Measurements from ENCODE around the gene NAALADL2. TPM values are rescaled to one million over a fixed set of nuclear protein-coding genes. Genes with fewer than 3 reads are reported as not detected.

Gene NAALADL2
- total and polyA plus RNA-seq, 2 donors (not counting 1 experiment from before 2014, with no cell fraction given): 8.8 to 11.6 TPM

DNA sequence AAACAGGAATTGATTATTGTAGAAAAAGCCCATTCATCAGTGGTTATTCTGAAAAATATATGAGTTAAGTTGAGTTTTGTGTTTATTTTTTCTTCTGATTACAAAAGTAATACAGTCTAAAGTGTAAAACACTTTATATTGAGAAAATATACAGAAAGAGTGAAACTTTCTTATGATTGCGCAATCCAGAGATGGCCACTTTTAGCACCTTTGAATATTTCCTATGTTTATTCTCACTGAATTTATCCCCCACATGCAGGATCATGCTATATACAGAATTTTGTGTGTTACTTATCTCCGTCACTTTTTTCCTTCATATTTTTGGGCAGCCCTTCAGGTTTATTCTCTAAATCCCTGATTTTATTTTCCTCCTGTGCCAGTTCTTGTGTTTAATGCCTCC, 285.2 kb downstream of the NAALADL2 start:
- Histone ChIP-seq H3K9ac (ENCODE audit: insufficient read depth, low read length) (no peak overlapping the region), H3K27me3 (ENCODE audit: control insufficient read depth, insufficient read depth, low read length) (no peaks in the 10 kb centered on the region), H3K4me2 (ENCODE audit: extremely low read depth, insufficient read depth, low read length) (no peak overlapping the region), H3K27ac (ENCODE audit: insufficient read depth, low read length) (no peak overlapping the region), H4K20me1 (ENCODE audit: control insufficient read depth, extremely low read depth, insufficient read depth, low read length) (no peaks in the 10 kb centered on the region), H3K9me3 (ENCODE audit: control insufficient read depth, insufficient read depth, low read depth, low read length) (no peaks in the 10 kb centered on the region), H3K36me3 (ENCODE audit: control insufficient read depth, insufficient read depth, low read length) (no peaks in the 10 kb centered on the region), H3K4me3 (replicated peaks in 1 of 4; ENCODE audit: control extremely low read depth in 1 of 4, insufficient read depth in 1 of 4, low read depth in 3 of 4, low read length in 4 of 4) (no peak overlapping the region), H2AFZ (ENCODE audit: low read length) (no peak overlapping the region), H3K79me2 (ENCODE audit: control insufficient read depth, insufficient read depth, low read length) (no peaks in the 10 kb centered on the region), H3K4me1 (ENCODE audit: control insufficient read depth, extremely low read depth, insufficient read depth, low read length) (no peaks in the 10 kb centered on the region)
- TF ChIP-seq, protein P1, sequence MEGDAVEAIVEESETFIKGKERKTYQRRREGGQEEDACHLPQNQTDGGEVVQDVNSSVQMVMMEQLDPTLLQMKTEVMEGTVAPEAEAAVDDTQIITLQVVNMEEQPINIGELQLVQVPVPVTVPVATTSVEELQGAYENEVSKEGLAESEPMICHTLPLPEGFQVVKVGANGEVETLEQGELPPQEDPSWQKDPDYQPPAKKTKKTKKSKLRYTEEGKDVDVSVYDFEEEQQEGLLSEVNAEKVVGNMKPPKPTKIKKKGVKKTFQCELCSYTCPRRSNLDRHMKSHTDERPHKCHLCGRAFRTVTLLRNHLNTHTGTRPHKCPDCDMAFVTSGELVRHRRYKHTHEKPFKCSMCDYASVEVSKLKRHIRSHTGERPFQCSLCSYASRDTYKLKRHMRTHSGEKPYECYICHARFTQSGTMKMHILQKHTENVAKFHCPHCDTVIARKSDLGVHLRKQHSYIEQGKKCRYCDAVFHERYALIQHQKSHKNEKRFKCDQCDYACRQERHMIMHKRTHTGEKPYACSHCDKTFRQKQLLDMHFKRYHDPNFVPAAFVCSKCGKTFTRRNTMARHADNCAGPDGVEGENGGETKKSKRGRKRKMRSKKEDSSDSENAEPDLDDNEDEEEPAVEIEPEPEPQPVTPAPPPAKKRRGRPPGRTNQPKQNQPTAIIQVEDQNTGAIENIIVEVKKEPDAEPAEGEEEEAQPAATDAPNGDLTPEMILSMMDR (conservative IDR thresholded peaks at IDR 0.05 in 1 of 2, IDR thresholded peaks at IDR 0.05 in 1 of 2; ENCODE audit: low read depth in 1 of 2, low read length in 2 of 2): no peak
- TF ChIP-seq EZH2 (IDR thresholded peaks at IDR 0.05; ENCODE audit: low read length, missing control alignments): no peak
- DNase-seq (ENCODE audit: low read depth in 2 of 2): no peak

DNA sequence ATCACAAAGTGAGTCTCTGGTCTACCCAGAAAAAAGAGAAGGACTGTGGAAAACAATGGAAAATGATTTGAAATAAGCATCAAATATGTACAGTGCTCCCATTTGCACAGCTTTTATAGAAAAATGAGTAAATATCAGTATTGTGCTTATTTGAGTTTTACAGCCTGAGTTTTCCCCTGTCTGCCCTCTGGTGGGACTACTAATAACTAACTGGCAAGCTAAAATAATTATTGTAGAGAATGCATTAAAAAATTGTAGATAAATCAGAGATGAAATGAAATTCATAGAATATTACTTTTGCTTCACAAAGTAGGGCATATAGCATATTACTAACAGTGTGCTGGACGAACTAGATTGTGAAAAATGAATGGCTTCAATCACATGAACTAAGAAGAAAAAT, 287.1 kb downstream of the NAALADL2 start:
- no peak overlapping the region for H3K9ac ChIP-seq (ENCODE audit: insufficient read depth, low read length)
- no peak overlapping the region for H3K4me2 ChIP-seq (ENCODE audit: extremely low read depth, insufficient read depth, low read length)
- no peak for TF ChIP-seq EZH2 (IDR thresholded peaks at IDR 0.05; ENCODE audit: low read length, missing control alignments)
- TF ChIP-seq, protein P1 (conservative IDR thresholded peaks at IDR 0.05 in 1 of 2, IDR thresholded peaks at IDR 0.05 in 1 of 2; ENCODE audit: low read depth in 1 of 2, low read length in 2 of 2): peak; percentile 43 to 54
- H2AFZ ChIP-seq (ENCODE audit: low read length): no peak overlapping the region
- no peak overlapping the region for H3K4me3 ChIP-seq (replicated peaks in 1 of 4; ENCODE audit: control extremely low read depth in 1 of 4, insufficient read depth in 1 of 4, low read depth in 3 of 4, low read length in 4 of 4)
- H3K36me3 ChIP-seq (ENCODE audit: control insufficient read depth, insufficient read depth, low read length): no peaks in the 10 kb centered on the region
- DNase-seq (ENCODE audit: low read depth in 2 of 2): peak; percentile 13 to 69
- H3K27me3 ChIP-seq (ENCODE audit: control insufficient read depth, insufficient read depth, low read length): no peaks in the 10 kb centered on the region
- H3K9me3 ChIP-seq (ENCODE audit: control insufficient read depth, insufficient read depth, low read depth, low read length): no peaks in the 10 kb centered on the region
- H4K20me1 ChIP-seq (ENCODE audit: control insufficient read depth, extremely low read depth, insufficient read depth, low read length): no peaks in the 10 kb centered on the region
- H3K27ac ChIP-seq (ENCODE audit: insufficient read depth, low read length): no peak overlapping the region
- no peaks in the 10 kb centered on the region for H3K79me2 ChIP-seq (ENCODE audit: control insufficient read depth, insufficient read depth, low read length)
- H3K4me1 ChIP-seq (ENCODE audit: control insufficient read depth, extremely low read depth, insufficient read depth, low read length): no peaks in the 10 kb centered on the region

DNA sequence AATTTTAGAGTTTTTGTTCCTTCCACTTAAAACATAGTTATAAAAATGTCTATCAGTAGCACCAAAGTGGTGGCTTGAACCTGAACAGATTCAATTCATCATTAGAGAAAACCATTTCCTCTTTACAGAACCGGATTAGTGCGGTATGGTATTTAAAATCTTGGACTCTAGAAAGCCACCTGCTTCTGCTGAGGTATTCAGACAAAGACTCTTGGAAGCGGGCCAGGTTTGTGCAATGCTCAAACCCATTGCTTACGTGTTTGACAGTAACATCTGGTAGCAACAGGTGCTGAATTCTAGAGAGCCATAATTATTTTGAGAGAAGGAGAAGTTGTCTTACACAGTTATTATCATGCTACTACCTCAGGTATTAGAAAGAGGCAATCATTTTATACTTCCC, 290.5 kb downstream of the NAALADL2 start:
- no peaks in the 10 kb centered on the region for H3K9me3 ChIP-seq (ENCODE audit: control insufficient read depth, insufficient read depth, low read depth, low read length)
- H3K9ac ChIP-seq (ENCODE audit: insufficient read depth, low read length): no peak overlapping the region
- H3K27me3 ChIP-seq (ENCODE audit: control insufficient read depth, insufficient read depth, low read length): no peaks in the 10 kb centered on the region
- DNase-seq (ENCODE audit: low read depth in 2 of 2): peak in 1 of 2 donors; percentile 43
- no peak overlapping the region for H2AFZ ChIP-seq (ENCODE audit: low read length)
- no peaks in the 10 kb centered on the region for H3K36me3 ChIP-seq (ENCODE audit: control insufficient read depth, insufficient read depth, low read length)
- H4K20me1 ChIP-seq (ENCODE audit: control insufficient read depth, extremely low read depth, insufficient read depth, low read length): no peaks in the 10 kb centered on the region
- TF ChIP-seq EZH2 (IDR thresholded peaks at IDR 0.05; ENCODE audit: low read length, missing control alignments): no peak
- TF ChIP-seq, protein P1 (conservative IDR thresholded peaks at IDR 0.05 in 1 of 2, IDR thresholded peaks at IDR 0.05 in 1 of 2; ENCODE audit: low read depth in 1 of 2, low read length in 2 of 2): no peak
- no peak overlapping the region for H3K4me2 ChIP-seq (ENCODE audit: extremely low read depth, insufficient read depth, low read length)
- H3K27ac ChIP-seq (ENCODE audit: insufficient read depth, low read length): no peak overlapping the region
- no peaks in the 10 kb centered on the region for H3K79me2 ChIP-seq (ENCODE audit: control insufficient read depth, insufficient read depth, low read length)
- no peak overlapping the region for H3K4me3 ChIP-seq (replicated peaks in 1 of 4; ENCODE audit: control extremely low read depth in 1 of 4, insufficient read depth in 1 of 4, low read depth in 3 of 4, low read length in 4 of 4)
- H3K4me1 ChIP-seq (ENCODE audit: control insufficient read depth, extremely low read depth, insufficient read depth, low read length): no peaks in the 10 kb centered on the region
